ENCODE data around the gene MOV10L1. TPM values are rescaled to one million over a fixed set of nuclear protein-coding genes. Genes with fewer than 3 reads are reported as not detected.

Gene MOV10L1
- total RNA-seq, 3 donors from 2014 or later = 0.16 to 0.44 (median 0.33) TPM

- TF ChIP-seq POLR2A (IDR thresholded peaks at IDR 0.05) = no peak
- no peak for TF ChIP-seq POLR2AphosphoS5 (IDR thresholded peaks at IDR 0.05)
- Histone ChIP-seq H3K4me1 (no peaks in the 10 kb centered on the region), H3K27me3 (peaks cover 0 to 32% of the 10 kb centered on the region in 2 donors), H3K27ac (no peak overlapping the region), H3K36me3 (no peaks in the 10 kb centered on the region), H3K4me3 (no peak overlapping the region), H3K9me3 (peaks cover 0 to 2% of the 10 kb centered on the region in 2 donors)
- DNase-seq (ENCODE audit: low spot score in 2 of 2) = no peak
- intact Hi-C loops (cut with DNase I; ENCODE audit: low total_unique reads) = no loop called here
Observed at GRCh38 chr22:50048061-50048765, 41.6 kb upstream of the MOV10L1 start.

- H3K27me3 ChIP-seq = peaks cover 0 to 32% of the 10 kb centered on the region in 2 donors
- no peak for DNase-seq (ENCODE audit: low spot score in 2 of 2)
- peaks cover 2 to 8% of the 10 kb centered on the region in 2 donors for H3K9me3 ChIP-seq
- H3K4me1 ChIP-seq = no peaks in the 10 kb centered on the region
- H3K4me3 ChIP-seq = no peak overlapping the region
- no peaks in the 10 kb centered on the region for H3K36me3 ChIP-seq
- H3K27ac ChIP-seq = no peak overlapping the region
- intact Hi-C loops (cut with DNase I; ENCODE audit: low total_unique reads) = no loop called here
- no peak for TF ChIP-seq POLR2A (IDR thresholded peaks at IDR 0.05)
Observed at GRCh38 chr22:50048836-50049235, 41.0 kb upstream of the MOV10L1 start.

- intact Hi-C loops (cut with DNase I; ENCODE audit: low total_unique reads) = loop anchor here (10.0 kb wide), 1 partner anchor 285 kb away; no protein-coding TSS in a partner anchor
- H3K4me3 ChIP-seq = no peak overlapping the region
- no peak for DNase-seq (ENCODE audit: low spot score in 2 of 2)
- no peaks in the 10 kb centered on the region for H3K4me1 ChIP-seq
- no peaks in the 10 kb centered on the region for H3K36me3 ChIP-seq
- H3K27ac ChIP-seq = no peak overlapping the region
- H3K9me3 ChIP-seq = peaks cover 7 to 15% of the 10 kb centered on the region in 2 donors
- peaks cover 0 to 31% of the 10 kb centered on the region in 2 donors for H3K27me3 ChIP-seq
- TF ChIP-seq CTCF (IDR thresholded peaks at IDR 0.05) (no peak), POLR2A (IDR thresholded peaks at IDR 0.05) (no peak), POLR2AphosphoS5 (IDR thresholded peaks at IDR 0.05) (no peak)
Observed at GRCh38 chr22:50049299-50050195, 40.3 kb upstream of the MOV10L1 start.

- DNase-seq (ENCODE audit: low spot score in 2 of 2) = no peak
- H3K36me3 ChIP-seq = no peaks in the 10 kb centered on the region
- peaks cover 0 to 7% of the 10 kb centered on the region in 2 donors for H3K27me3 ChIP-seq
- peaks cover 7 to 16% of the 10 kb centered on the region in 2 donors for H3K9me3 ChIP-seq
- no peaks in the 10 kb centered on the region for H3K4me1 ChIP-seq
- intact Hi-C loops (cut with DNase I; ENCODE audit: low total_unique reads) = loop anchor here (10.0 kb wide), 1 partner anchor 287 kb away; no protein-coding TSS in a partner anchor
- no peak overlapping the region for H3K27ac ChIP-seq
- TF ChIP-seq CTCF (IDR thresholded peaks at IDR 0.05) = no peak
- no peak for TF ChIP-seq POLR2AphosphoS5 (IDR thresholded peaks at IDR 0.05)
- TF ChIP-seq POLR2A (IDR thresholded peaks at IDR 0.05) = no peak
- H3K4me3 ChIP-seq = no peak overlapping the region
Observed at GRCh38 chr22:50051930-50052329, 37.9 kb upstream of the MOV10L1 start.

GRCh38 chr22:50053861-50054260, 35.9 kb upstream of the MOV10L1 start:
- TF ChIP-seq POLR2A (IDR thresholded peaks at IDR 0.05) = no peak
- no peak for TF ChIP-seq CTCF (IDR thresholded peaks at IDR 0.05)
- TF ChIP-seq POLR2AphosphoS5 (IDR thresholded peaks at IDR 0.05) = no peak
- Histone ChIP-seq H3K4me1 (no peaks in the 10 kb centered on the region), H3K36me3 (no peaks in the 10 kb centered on the region)

More at GRCh38 chr22:50053861-50054260, 35.9 kb upstream of the MOV10L1 start:
- Histone ChIP-seq H3K27ac (no peak overlapping the region), H3K27me3 (peaks cover 6% of the 10 kb centered on the region in 2 donors), H3K9me3 (peaks cover 7 to 16% of the 10 kb centered on the region in 2 donors), H3K4me3 (no peak overlapping the region)
- intact Hi-C loops (cut with DNase I; ENCODE audit: low total_unique reads) = loop anchor here (10.0 kb wide), 1 partner anchor 289 kb away; no protein-coding TSS in a partner anchor
- DNase-seq (ENCODE audit: low spot score in 2 of 2) = no peak

Data from breast epithelium (tissue), 4 donors.